A549 treated with AZD2906 at 1 μM for 4 hours (cell line): Measurements from ENCODE around the gene DPP3. TPM values are rescaled to one million over a fixed set of nuclear protein-coding genes. Genes with fewer than 3 reads are reported as not detected.

Experiments used
- total RNA-seq: library from RNA; stranded (reverse); fragments of 200-300 nt; extraction: Qiagen RNA extraction; gene quantifications from 5 replicates; pipeline ENCODE4 v1.2.3, GENCODE V29; 2022

Gene DPP3
- total RNA-seq: 51.8 to 63.1 TPM (median 54.0 TPM) in 5 replicates

GRCh38 chr11:66480117-66480938 is at the start of gene DPP3:
DPP3 (plus strand) TSS chr11:66480434; CDS start chr11:66482201, 1,767 bp downstream.

GRCh38 chr11:66438504-66439466 is 41.4 kb upstream of the DPP3 start, which contains the start of gene MRPL11:
MRPL11 (minus strand) TSS chr11:66438848; CDS start chr11:66438754, 94 bp downstream.

GRCh38 chr11:66466225-66467033 is 13.8 kb upstream of the DPP3 start, which contains the start of gene PELI3:
PELI3 (plus strand) TSS chr11:66466905; CDS start chr11:66468129, 1,224 bp downstream.

GRCh38 chr11:66510271-66510989 is 30.2 kb downstream of the DPP3 start, which contains the start of gene BBS1:
BBS1 (plus strand) TSS chr11:66510635; CDS start chr11:66510660, 25 bp downstream.

GRCh38 chr11:66545701-66546367 is 65.6 kb downstream of the DPP3 start, which contains the start of gene ZDHHC24:
ZDHHC24 (minus strand) TSS chr11:66546048; CDS start chr11:66546003, 45 bp downstream.

GRCh38 chr11:66546368-66546965 is 66.2 kb downstream of the DPP3 start, which contains the start of gene ACTN3:
ACTN3 (plus strand) TSS chr11:66546903; CDS start chr11:66546938, 35 bp downstream.

Other genes with a start within 250 kb of the DPP3 start
- gene KLC2, start 222.7 kb upstream of the DPP3 start, total RNA-seq: 39.3 to 47.0 TPM (median 43.1 TPM) in 5 replicates
- gene RAB1B, start 211.8 kb upstream of the DPP3 start, total RNA-seq: 131 to 153 TPM (median 147 TPM) in 5 replicates
- 2.1 to 3.0 TPM (median 2.3 TPM) in 5 replicates for gene CNIH2, start 202.3 kb upstream of the DPP3 start, total RNA-seq
- 93.6 to 127 TPM (median 118 TPM) in 5 replicates for gene YIF1A, start 191.3 kb upstream of the DPP3 start, total RNA-seq
- gene TMEM151A, start 188.5 kb upstream of the DPP3 start, total RNA-seq: 2.0 to 4.1 TPM (median 3.7 TPM) in 5 replicates
- gene CD248, start 163.4 kb upstream of the DPP3 start, total RNA-seq: 0.02 to 0.03 TPM in 2 of 5 replicates, not detected in the others
- 22.0 to 34.3 TPM (median 31.6 TPM) in 5 replicates for gene RIN1, start 144.0 kb upstream of the DPP3 start, total RNA-seq
- 74.1 to 97.5 TPM (median 86.7 TPM) in 5 replicates for gene BRMS1, start 135.3 kb upstream of the DPP3 start, total RNA-seq
- gene B4GAT1, start 132.8 kb upstream of the DPP3 start, total RNA-seq: 13.5 to 17.7 TPM (median 17.4 TPM) in 5 replicates
- 6.0 to 10.5 TPM (median 9.3 TPM) in 5 replicates for gene SLC29A2, start 108.7 kb upstream of the DPP3 start, total RNA-seq
- gene NPAS4, start 59.4 kb upstream of the DPP3 start, total RNA-seq: not detected in 5 replicates
- 92.8 to 117 TPM (median 112 TPM) in 5 replicates for gene MRPL11, start 41.6 kb upstream of the DPP3 start, total RNA-seq
- 3.4 to 5.2 TPM (median 4.6 TPM) in 5 replicates for gene PELI3, start 13.5 kb upstream of the DPP3 start, total RNA-seq
- 8.9 to 10.5 TPM (median 9.4 TPM) in 5 replicates for gene BBS1, start 30.2 kb downstream of the DPP3 start, total RNA-seq
- 7.0 to 14.5 TPM (median 13.6 TPM) in 5 replicates for gene ZDHHC24, start 65.6 kb downstream of the DPP3 start, total RNA-seq
- 0.02 to 0.10 TPM (median 0.09 TPM) in 4 of 5 replicates, not detected in the other for gene ACTN3, start 66.5 kb downstream of the DPP3 start, total RNA-seq
- 31.7 to 39.8 TPM (median 33.7 TPM) in 5 replicates for gene CTSF, start 88.2 kb downstream of the DPP3 start, total RNA-seq
- gene CCDC87, start 112.6 kb downstream of the DPP3 start, total RNA-seq: 0.34 to 0.58 TPM (median 0.49 TPM) in 5 replicates
- 23.6 to 30.6 TPM (median 27.5 TPM) in 5 replicates for gene CCS, start 112.8 kb downstream of the DPP3 start, total RNA-seq
- 57.5 to 80.4 TPM (median 64.7 TPM) in 5 replicates for gene RBM14, start 136.2 kb downstream of the DPP3 start, total RNA-seq
- gene RBM4, start 158.3 kb downstream of the DPP3 start, total RNA-seq: 127 to 149 TPM (median 132 TPM) in 5 replicates
- 17.2 to 20.5 TPM (median 19.0 TPM) in 5 replicates for gene RBM4B, start 197.5 kb downstream of the DPP3 start, total RNA-seq
- gene SPTBN2, start 248.8 kb downstream of the DPP3 start, total RNA-seq: 8.0 to 11.4 TPM (median 8.7 TPM) in 5 replicates